ENCODE measurements around the gene ACE.

GRCh38 chr17:63503341-63503705, 26.5 kb downstream of the ACE start:
- TF ChIP-seq EP300 (IDR thresholded peaks at IDR 0.05) = no peak
- TF ChIP-seq CTCF (IDR thresholded peaks at IDR 0.05) = no peak
- no peak for TF ChIP-seq POLR2AphosphoS5 (IDR thresholded peaks at IDR 0.05)

All from gastroesophageal sphincter (tissue), 3 donors.